Transverse colon (tissue), 4 donors: ENCODE data around the gene DPH1.

Experiments used
- CTCF ChIP-seq, 5 experiments: fragments of 200-600 bp in 3 of 5; fragments of 450-650 bp in 2 of 5; sonication (generic) in 3 of 5; IDR thresholded peaks; 1 replicate in 2 of 5; 2 replicates in 3 of 5; pipeline ENCODE4 v1.5.1; 2016 to 2017; ENCODE audit warnings: antibody characterized with exemption in 5 of 5, inconsistent platforms in 3 of 5, mild to moderate bottlenecking in 2 of 5, moderate library complexity in 1 of 5
- EP300 ChIP-seq: sonication (generic); formaldehyde crosslinking; IDR thresholded peaks from one replicate; pipeline ENCODE4 v1.6.1; 2017; ENCODE audit warnings: antibody characterized with exemption, low read depth
- POLR2A ChIP-seq: fragments of 450-650 bp; IDR thresholded peaks from one replicate; pipeline ENCODE4 v1.6.1; 2016; ENCODE audit warnings: antibody characterized with exemption, mild to moderate bottlenecking, moderate library complexity
- POLR2AphosphoS5 ChIP-seq, 3 donors: sonication (generic); formaldehyde crosslinking; IDR thresholded peaks; one replicate each; pipeline ENCODE4 v1.6.1; 2016; ENCODE audit warnings: antibody characterized with exemption in 3 of 3

GRCh38 chr17:2090804-2091534 is 61.0 kb downstream of the DPH1 start:
- TF ChIP-seq CTCF (IDR thresholded peaks at IDR 0.05) (peak in 2 of 5 experiments; percentile 16 to 41), EP300 (no peak), POLR2A (no peak), POLR2AphosphoS5 (IDR thresholded peaks at IDR 0.05) (peak in 2 of 3 donors; percentile 34 to 36)
